GM12873 (cell line): ENCODE data around the gene SFMBT2.

Source experiments
- TF ChIP-seq, protein P1 (sequence below): IDR thresholded peaks from 2 replicates; pipeline ENCODE4 v1.5.1; 2012; ENCODE audit warnings: low read depth, mild to moderate bottlenecking, moderate library complexity, low read length, control low read depth; ENCODE audit not compliant: insufficient read depth; ENCODE audit errors: missing control alignments

Gene SFMBT2

DNA sequence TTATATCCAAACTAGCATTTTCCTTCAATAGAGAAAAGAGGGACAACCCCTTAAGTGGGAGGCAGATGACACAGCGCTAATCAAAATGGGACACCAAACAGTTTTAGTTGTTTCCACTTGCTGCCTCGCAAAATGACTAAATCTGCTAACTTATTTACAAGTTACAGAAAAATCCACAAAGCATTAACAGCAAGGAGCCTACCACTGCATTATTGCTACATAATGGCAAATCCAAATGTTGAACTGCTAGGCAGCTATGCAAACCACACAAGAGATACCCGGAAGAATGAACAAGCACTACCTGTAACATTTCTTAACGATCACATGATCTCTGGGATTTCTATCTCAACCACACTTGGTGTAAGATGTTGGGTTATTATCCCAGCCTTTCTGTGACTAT lies 96.7 kb downstream of the SFMBT2 start:
- TF ChIP-seq, protein P1, sequence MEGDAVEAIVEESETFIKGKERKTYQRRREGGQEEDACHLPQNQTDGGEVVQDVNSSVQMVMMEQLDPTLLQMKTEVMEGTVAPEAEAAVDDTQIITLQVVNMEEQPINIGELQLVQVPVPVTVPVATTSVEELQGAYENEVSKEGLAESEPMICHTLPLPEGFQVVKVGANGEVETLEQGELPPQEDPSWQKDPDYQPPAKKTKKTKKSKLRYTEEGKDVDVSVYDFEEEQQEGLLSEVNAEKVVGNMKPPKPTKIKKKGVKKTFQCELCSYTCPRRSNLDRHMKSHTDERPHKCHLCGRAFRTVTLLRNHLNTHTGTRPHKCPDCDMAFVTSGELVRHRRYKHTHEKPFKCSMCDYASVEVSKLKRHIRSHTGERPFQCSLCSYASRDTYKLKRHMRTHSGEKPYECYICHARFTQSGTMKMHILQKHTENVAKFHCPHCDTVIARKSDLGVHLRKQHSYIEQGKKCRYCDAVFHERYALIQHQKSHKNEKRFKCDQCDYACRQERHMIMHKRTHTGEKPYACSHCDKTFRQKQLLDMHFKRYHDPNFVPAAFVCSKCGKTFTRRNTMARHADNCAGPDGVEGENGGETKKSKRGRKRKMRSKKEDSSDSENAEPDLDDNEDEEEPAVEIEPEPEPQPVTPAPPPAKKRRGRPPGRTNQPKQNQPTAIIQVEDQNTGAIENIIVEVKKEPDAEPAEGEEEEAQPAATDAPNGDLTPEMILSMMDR, result no peak

DNA sequence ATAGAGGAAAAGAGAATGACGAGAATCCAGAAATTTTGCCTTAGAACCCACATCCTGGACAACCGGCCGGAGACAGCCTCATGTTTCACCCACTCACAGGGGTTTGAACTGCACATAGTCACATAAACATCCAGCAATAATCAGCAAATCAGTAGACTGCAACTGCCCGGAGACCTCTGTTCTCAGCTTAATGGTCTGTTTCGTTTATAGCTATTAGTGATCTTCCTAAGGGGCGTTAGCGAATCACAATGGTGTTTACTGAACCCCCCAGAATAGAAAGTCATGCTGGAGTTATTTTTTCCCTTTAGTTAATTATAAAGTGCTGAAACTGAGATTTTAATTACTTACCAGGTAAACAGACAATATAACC lies 98.4 kb downstream of the SFMBT2 start:
- TF ChIP-seq, protein P1, result no peak

DNA sequence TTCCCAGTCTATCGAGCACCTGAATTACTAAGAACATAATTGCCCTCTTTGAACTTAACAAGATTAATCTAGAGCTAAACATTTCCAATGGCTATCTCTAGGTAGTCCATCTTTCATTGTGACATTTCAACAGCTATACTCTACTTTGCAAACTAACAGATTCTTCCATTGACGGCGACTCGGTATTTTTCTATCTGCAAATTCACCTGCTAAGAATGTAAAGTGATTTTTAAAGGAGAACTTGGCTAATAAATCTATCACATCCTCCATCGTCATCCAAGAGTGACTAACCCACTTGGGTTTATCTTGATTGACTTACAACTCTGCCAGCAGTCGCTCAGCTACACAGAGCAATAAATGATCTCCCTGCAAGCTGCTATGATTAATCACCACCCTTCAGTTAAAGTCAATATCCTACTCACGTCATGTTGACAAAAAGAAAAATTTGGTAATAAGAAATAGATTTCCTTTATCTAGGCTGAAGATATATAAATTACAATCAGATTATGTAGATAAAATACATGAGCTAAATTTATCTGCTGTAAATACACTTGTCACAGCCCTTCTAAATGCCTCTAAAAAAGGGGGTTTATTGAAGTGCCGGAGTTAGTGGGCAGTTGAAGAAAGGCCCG lies 99.5 kb downstream of the SFMBT2 start:
- TF ChIP-seq, protein P1, result no peak

DNA sequence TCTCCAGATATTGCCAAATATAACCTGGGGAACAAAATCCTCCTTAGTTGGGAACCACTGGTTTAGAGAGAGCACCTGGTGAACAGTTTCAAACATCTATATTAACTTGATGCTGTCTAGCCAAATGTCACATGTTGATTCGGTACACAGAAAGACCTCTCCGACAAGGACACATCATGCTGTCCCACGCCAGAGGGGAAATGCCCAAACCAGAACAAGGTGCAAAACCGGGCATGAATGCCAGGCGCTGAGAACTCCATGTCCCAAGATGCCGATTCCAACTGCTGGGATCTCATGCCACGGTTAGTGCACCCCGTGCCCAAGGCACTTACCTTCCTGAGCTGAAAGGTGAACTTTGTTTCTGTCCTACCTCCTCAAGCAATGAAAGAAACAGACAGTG lies 100.8 kb downstream of the SFMBT2 start:
- TF ChIP-seq, protein P1, result no peak

DNA sequence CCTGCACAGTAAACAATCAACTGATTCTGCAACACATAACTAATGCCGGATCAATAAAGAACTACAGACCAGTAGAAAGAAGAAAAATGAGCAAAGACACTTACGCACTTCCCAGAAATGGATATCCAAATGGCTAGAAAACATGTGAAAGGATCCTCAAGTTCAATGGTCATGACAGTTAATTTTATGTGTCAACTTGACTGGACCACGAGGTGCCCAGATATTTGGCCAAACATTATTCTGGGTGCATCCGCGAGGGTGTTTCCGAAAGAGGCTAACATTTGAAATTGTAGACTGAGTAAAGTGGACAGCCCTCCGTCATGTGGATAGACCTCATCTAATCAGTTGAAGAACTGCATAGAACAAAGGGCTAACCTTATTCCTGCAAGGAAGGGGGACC lies 102.0 kb downstream of the SFMBT2 start:
- TF ChIP-seq, protein P1, result no peak

DNA sequence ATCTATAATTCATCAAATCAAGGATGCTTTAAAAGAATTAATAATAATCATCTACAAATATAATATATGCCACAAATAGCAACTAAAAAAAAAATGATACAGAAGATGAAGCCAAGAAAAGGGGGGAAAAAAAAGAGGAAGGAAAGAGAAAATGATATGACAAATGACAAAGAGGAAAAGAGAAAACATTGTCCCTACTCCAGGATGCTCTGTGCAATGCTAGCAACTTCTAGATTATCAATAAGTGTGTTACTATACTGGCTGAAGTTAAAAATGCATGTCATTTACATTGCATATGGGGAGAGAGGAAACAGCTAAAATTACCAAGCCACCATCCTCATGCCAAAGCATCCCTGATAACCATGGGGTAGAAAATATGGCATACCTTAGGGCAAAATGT lies 104.2 kb downstream of the SFMBT2 start:
- TF ChIP-seq, protein P1, result no peak

DNA sequence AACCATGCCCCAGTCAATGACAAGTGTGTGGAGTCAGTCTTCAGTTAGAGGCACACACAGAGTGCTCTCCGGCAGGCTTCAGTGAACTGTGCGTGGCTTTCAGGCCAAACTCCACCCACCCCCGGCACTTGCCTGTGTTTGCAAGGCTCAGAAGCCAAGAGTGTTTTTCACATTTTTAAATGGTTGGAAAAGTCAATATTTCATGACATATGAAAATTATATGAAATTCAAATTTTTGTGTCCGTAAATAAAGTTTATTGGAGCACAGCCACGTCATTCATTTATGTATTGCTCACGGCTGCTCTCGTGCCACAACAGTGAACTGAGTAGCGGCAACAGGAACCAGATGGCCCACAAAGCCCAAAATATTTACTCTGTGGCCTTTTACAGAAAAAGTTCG lies 104.7 kb downstream of the SFMBT2 start:
- TF ChIP-seq, protein P1, result no peak
